Ovary (tissue), 9 donors: ENCODE results near the gene ADRA2A. TPM values are rescaled to one million over a fixed set of nuclear protein-coding genes. Genes with fewer than 3 reads are reported as not detected.
A peak's percentile ranks its signal among the peaks of the same experiment; 100 is the strongest.

ENCODE experiments used
- DNase-seq, 5 donors: peaks; one replicate each; pipeline ENCODE4 v3.0.0-alpha.2; 2019 to 2020
- H3K27ac ChIP-seq, 2 donors: fragments of 200-600 bp; one replicate each; pipeline versions ENCODE4 v1.5.1 to v1.8.0; 2019 to 2022
- H3K27me3 ChIP-seq: fragments of 200-600 bp; one replicate; pipeline ENCODE4 v1.8.0; 2022
- H3K36me3 ChIP-seq: fragments of 200-600 bp; sonication (generic); one replicate; pipeline ENCODE4 v1.5.1; 2019
- H3K4me1 ChIP-seq: one replicate; pipeline ENCODE4 v1.8.1; 2013; ENCODE audit warnings: mild to moderate bottlenecking, moderate library complexity; ENCODE audit not compliant: insufficient read depth
- H3K4me3 ChIP-seq: fragments of 200-600 bp; sonication (generic); one replicate; pipeline ENCODE4 v1.5.1; 2017
- H3K9me3 ChIP-seq, 2 donors: fragments of 200-600 bp in 1 of 2; sonication (generic) in 1 of 2; one replicate each; pipeline versions ENCODE4 v1.5.1 to v1.8.1; 2013 to 2019; ENCODE audit warnings: mild to moderate bottlenecking in 1 of 2, moderate library complexity in 1 of 2
- EP300 ChIP-seq: sonication (generic); formaldehyde crosslinking; IDR thresholded peaks from one replicate; pipeline ENCODE4 v1.6.1; 2017; ENCODE audit warnings: antibody characterized with exemption
- POLR2A ChIP-seq: fragments of 450-650 bp; IDR thresholded peaks from one replicate; pipeline ENCODE4 v1.6.1; 2017; ENCODE audit warnings: antibody characterized with exemption, mild to moderate bottlenecking, moderate library complexity
- WGBS, 3 donors: extraction: QIAGEN DNeasy Blood & Tissue Kit in 1 of 3; methylation state at CpG; one replicate each; pipeline versions ENCODE4 v1.1.5 to v1.1.7; 2013 to 2017; 5-methylcytosine and 5-hydroxymethylcytosine counted together
- intact Hi-C, 4 donors: fragments of 100-400 bp; cut with DNase I; formaldehyde crosslinking; loops; one replicate each; pipeline versions ENCODE4 v1.11.0 to v1.15.1; 2022 to 2023
- polyA plus RNA-seq, 2 donors: library from polyadenylated mRNA; stranded (reverse); fragments of 200-250 nt in 1 of 2; fragments of 350-450 nt in 1 of 2; fragmentation: Illumina TruSeq in 1 of 2; extraction: RNeasy Lipid Tissue Mini Kit (QIAGEN cat#74804) in 1 of 2; gene quantifications; one replicate each; pipeline ENCODE4 v1.2.3, GENCODE V29; 2013 to 2014
- total RNA-seq, 7 donors: library from RNA; depleted of rRNA in 2 of 7; stranded (reverse); fragments of >200 nt in 2 of 7; fragmentation: NEBNext Ultra II Directional in 3 of 7; extraction: Animal tissue kit (Norgen Biotek cat#: 25700) in 3 of 7; gene quantifications; one replicate each; pipeline versions ENCODE4 v1.1.0 to v1.2.4, GENCODE V29; 2016 to 2023
- TF ChIP-seq, protein P1 (sequence below), 3 donors: fragments of 450-650 bp in 2 of 3; fragments of 200-600 bp in 1 of 3; IDR thresholded peaks; one replicate each; pipeline versions ENCODE4 v1.5.1 to v1.8.0; 2016 to 2022; ENCODE audit warnings: antibody characterized with exemption in 3 of 3, mild to moderate bottlenecking in 1 of 3
- donor health status: DM: no; HTN: no; CAD: no; lungs with moderate emphysema.
- donor health status: DM: no; HTN: no; CAD: no.
- donor health status: Bipolar disorder and iron deficiency.
- donor health status: DM: yes; HTN: yes; CAD: no.
- donor health status: DM: no; HTN: no; CAD: no.
- donor health status: DM: yes; HTN: yes; CAD: no.

The ADRA2A gene
- total and polyA plus RNA-seq, 9 donors = 13.7 to 55.7 (median 20.0) TPM

DNA sequence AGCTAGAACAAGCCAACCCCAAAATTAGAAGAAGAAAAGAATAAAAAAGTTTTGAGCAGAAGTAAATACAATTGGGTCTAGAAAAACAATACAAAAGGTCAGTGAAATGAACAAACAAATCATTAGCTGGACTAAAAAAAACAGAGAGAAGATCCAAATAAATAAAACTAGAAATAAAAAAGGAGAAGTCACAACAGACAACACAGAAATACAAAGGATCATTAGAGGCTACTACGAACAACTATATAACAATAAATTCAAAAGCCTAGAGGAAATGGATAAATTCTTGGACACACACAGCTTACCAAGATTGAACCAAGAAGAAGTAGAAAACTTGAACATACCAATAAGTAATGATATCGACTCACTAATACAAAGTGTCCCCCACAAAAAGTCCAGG lies 13.4 kb upstream of the ADRA2A start:
- intact Hi-C loops = no loop called here

DNA sequence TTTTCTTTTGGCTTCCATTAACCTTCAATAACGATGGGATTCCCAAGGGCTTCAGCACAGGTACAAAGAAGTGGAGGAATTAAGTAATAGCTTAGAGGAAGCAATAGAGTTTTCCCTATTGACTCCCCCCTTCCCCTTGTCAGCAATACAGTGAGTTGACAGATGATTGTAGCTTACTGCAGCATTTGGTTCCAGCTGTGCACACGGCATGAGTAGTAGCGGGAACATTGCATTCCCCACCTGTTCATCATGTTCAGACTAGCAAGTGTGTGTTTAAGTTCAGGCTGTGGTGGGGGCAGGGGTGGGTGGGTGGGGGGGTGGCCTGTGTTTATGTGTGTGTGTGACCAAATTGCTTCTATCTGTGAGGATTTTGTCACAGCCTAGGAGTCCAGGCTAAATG lies 4.6 kb upstream of the ADRA2A start:
- intact Hi-C loops = loop anchor here in 2 of 4 donors (10.0 kb wide), 6 partner anchors 113 to 327 kb away; no protein-coding TSS in a partner anchor
- DNase-seq = no peak
- no peaks in the 10 kb centered on the region for H3K27me3 ChIP-seq
- H3K27ac ChIP-seq = no peak overlapping the region
- H3K4me1 ChIP-seq = no peaks in the 10 kb centered on the region
- WGBS, 3 donors = 10 to 27% (median 22%) methylated on average over 3 of the region's 3 CpGs
- no peaks in the 10 kb centered on the region for H3K36me3 ChIP-seq
- H3K9me3 ChIP-seq = no peaks in the 10 kb centered on the region
- H3K4me3 ChIP-seq = no peak overlapping the region
- no peak for TF ChIP-seq POLR2A

More for the DNA sequence above, 13.4 kb upstream of the ADRA2A start:
- WGBS, 3 donors = 84 to 94% (median 93%) methylated on average over 2 of the region's 2 CpGs
- Histone ChIP-seq H3K27ac (no peak overlapping the region), H3K9me3 (no peaks in the 10 kb centered on the region), H3K36me3 (no peaks in the 10 kb centered on the region), H3K27me3 (no peaks in the 10 kb centered on the region), H3K4me3 (no peak overlapping the region), H3K4me1 (no peaks in the 10 kb centered on the region)
- no peak for TF ChIP-seq POLR2A
- TF ChIP-seq EP300 = no peak
- TF ChIP-seq, protein P1, sequence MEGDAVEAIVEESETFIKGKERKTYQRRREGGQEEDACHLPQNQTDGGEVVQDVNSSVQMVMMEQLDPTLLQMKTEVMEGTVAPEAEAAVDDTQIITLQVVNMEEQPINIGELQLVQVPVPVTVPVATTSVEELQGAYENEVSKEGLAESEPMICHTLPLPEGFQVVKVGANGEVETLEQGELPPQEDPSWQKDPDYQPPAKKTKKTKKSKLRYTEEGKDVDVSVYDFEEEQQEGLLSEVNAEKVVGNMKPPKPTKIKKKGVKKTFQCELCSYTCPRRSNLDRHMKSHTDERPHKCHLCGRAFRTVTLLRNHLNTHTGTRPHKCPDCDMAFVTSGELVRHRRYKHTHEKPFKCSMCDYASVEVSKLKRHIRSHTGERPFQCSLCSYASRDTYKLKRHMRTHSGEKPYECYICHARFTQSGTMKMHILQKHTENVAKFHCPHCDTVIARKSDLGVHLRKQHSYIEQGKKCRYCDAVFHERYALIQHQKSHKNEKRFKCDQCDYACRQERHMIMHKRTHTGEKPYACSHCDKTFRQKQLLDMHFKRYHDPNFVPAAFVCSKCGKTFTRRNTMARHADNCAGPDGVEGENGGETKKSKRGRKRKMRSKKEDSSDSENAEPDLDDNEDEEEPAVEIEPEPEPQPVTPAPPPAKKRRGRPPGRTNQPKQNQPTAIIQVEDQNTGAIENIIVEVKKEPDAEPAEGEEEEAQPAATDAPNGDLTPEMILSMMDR (IDR thresholded peaks at IDR 0.05) = no peak
- no peak for DNase-seq

DNA sequence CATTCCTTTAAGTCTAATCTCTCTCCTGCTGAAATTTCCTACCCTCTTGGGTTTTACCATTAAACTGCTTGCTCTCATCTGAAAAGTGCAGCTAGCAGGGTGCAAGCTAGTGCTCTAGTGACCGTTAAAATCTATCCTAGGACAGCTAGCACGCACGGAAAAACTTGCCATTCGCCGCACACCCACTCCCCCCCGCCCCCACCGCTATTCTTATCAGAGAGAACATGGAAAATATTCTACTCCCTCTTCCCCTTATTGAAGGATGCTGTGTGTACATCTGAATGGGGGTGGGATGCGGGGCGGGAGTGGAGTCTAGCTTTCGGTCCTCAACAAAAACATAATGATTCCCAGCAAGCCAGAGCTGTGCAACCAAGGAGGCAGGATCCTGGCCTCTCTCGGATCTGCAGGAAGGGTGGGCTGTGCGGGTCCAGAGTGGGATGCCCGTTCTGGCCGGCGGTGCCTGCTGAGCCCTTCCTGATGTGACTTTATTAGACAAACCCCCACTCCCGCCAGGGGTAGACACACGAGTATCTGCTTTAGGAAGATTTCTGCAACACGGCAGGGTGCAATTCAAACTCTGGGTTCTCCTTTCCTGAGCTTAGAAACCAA lies 1.1 kb upstream of the ADRA2A start:
- no peak for DNase-seq
- intact Hi-C loops = loop anchor here in 2 of 4 donors (5.0 to 10.0 kb wide), 8 partner anchors 109 to 522 kb away; no protein-coding TSS in a partner anchor
- Histone ChIP-seq H3K9me3 (no peaks in the 10 kb centered on the region), H3K4me1 (peaks cover 13% of the 10 kb centered on the region), H3K27ac (no peak overlapping the region), H3K4me3 (peak overlapping the region; percentile 51), H3K36me3 (no peaks in the 10 kb centered on the region), H3K27me3 (no peaks in the 10 kb centered on the region)
- WGBS, 3 donors = 1 to 5% (median 2%) methylated on average over 18 of the region's 18 CpGs
- TF ChIP-seq EP300 = no peak
- no peak for TF ChIP-seq POLR2A

DNA sequence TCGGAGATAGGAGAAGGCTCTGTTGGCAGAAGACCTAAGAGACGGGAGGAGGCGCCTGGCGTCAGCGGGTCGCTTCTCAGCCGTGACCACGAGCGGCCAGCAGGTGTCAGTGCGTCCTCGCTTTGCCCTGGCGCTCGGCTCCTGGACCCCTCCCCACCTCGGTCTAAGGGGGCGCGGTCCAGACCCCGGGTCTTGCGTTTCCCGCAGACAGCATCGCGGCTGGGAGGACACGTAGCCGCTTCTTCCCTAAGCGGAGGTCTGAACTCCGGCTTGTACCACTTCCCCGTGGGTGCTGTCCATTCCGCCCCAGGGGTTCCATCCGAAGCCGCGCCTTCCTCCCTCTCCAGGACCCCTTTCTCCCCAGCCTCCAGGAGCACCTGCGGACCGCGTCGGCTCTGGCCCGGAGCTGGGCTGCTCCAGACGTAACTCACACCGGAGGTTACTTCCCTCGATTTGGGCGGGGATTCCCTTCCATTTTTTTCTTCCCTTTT lies 593 bp upstream of the ADRA2A start:
- intact Hi-C loops = loop anchor here in 2 of 4 donors (5.0 to 10.0 kb wide), 8 partner anchors 109 to 521 kb away; no protein-coding TSS in a partner anchor
- Histone ChIP-seq H3K27ac (peak overlapping the region; percentile 66 to 81), H3K27me3 (no peaks in the 10 kb centered on the region), H3K9me3 (no peaks in the 10 kb centered on the region), H3K4me3 (peak overlapping the region; percentile 51), H3K36me3 (no peaks in the 10 kb centered on the region), H3K4me1 (peaks cover 13% of the 10 kb centered on the region)
- DNase-seq = peak; percentile 79 to 90 (median 86)
- 0% methylated on average over 39 of the region's 39 CpGs for WGBS, 3 donors
- TF ChIP-seq POLR2A (no peak), EP300 (no peak)
- TF ChIP-seq, protein P1 (IDR thresholded peaks at IDR 0.05) = peak; percentile 87 to 92 (median 88)

DNA sequence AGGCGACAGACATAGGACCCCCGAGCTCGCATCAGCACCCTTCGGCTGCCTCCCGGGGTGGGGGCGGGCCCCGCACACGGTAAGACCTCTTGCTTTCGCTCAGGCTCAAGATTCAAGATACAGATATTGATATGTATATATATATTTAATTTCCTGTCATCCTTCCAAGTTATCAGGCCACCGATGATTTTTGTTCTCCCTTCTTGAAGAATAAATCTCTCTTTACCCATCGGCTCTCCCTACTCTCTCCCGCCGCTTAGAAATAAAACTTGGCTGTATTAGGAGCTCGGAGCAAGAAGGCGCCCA lies 603 bp downstream of the ADRA2A start:
- peak overlapping the region; percentile 51 for H3K4me3 ChIP-seq
- H3K27me3 ChIP-seq = no peaks in the 10 kb centered on the region
- intact Hi-C loops = loop anchor here in 2 of 4 donors (5.0 to 10.0 kb wide), 8 partner anchors 107 to 520 kb away; no protein-coding TSS in a partner anchor
- H3K4me1 ChIP-seq = peaks cover 14% of the 10 kb centered on the region
- no peaks in the 10 kb centered on the region for H3K36me3 ChIP-seq
- no peak for TF ChIP-seq POLR2A
- TF ChIP-seq, protein P1 (IDR thresholded peaks at IDR 0.05) = no peak
- TF ChIP-seq EP300 = no peak
- peak overlapping the region; percentile 66 to 81 for H3K27ac ChIP-seq
- 0 to 2% (median 0%) methylated on average over 15 of the region's 15 CpGs for WGBS, 3 donors
- H3K9me3 ChIP-seq = no peaks in the 10 kb centered on the region
- no peak for DNase-seq
